Retina (tissue), 1 donor: ENCODE data around the gene SGIP1.
"Not testable (repeated sequence)": the region's sequence is repeated elsewhere in the genome, so short reads cannot be mapped to it uniquely, and the experiment has no call there.

Experiments
- DNase-seq: peaks from one replicate; pipeline ENCODE4 v3.0.0-alpha.2; 2016

SGIP1 gene

DNA sequence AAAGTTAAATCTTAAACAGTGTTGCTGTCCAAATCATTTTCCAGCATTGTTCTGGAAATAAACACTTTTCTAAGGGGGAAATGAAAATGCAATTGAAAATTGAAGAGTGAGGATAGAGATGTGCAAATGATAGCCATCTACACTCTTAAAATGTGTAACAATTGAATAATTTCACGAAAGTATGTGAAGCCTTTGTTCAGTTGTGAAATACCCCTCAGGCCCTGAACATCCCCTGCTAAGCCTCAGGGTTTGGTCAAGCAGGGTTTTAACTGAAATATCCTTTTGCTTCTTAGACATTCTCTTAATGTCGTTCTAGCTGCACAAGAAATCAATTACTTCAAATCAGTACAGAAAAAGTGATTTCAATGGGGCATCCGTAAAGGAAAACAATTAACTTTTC, 152.5 kb downstream of the SGIP1 start:
- DNase-seq: no peak

DNA sequence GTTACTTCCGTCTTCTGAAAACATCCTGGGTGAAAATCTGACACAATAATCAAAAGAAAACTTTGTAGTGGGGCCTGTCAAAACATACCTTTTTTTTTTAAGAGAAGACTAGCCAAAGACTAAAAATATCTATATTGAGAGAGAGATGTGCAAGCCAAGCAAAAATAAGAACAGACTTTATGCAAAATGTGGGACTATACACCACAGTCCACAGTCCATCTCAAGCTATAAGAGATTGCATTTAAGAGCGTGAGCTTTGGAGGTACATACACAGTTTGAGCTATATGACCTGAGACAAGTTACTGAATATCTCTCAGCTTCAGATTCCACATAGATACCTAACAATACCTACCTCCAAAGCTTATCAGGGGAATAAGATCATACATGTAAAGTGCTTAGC, 153.4 kb downstream of the SGIP1 start:
- DNase-seq: no peak

DNA sequence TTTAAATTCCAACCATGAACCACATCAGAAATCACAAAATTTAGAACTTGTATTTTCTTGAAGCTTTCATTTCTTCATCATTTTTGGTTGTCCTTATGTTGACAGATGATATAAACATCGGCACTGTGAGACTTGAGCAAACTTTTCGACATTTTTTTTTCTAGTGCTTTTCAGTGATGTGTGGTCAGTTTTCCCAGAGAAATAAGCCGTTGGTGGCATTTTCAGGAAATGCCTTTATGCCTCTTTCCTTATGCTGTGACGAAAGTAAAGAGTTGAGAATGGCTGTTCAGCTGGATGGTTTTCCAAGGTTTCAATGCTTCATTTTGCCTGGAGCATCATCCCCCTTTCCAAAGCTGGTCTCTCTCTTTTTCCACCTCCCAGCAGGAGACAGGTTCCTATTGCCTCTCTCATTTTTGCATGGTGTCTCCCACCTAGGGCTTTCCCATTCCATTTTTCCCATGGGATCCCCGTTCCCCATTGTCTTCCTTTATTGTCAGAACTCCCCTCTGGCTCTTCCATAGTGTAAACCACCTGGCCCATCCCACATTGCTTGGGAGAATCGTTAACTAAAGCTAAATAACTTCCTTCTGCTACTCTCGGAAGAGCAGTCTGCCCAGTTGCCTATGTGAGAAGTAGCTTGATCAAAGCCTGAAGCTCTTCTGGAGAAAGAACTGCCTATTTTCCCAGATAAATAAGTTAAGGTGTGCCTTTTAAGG, 156.9 kb downstream of the SGIP1 start:
- DNase-seq: no peak

DNA sequence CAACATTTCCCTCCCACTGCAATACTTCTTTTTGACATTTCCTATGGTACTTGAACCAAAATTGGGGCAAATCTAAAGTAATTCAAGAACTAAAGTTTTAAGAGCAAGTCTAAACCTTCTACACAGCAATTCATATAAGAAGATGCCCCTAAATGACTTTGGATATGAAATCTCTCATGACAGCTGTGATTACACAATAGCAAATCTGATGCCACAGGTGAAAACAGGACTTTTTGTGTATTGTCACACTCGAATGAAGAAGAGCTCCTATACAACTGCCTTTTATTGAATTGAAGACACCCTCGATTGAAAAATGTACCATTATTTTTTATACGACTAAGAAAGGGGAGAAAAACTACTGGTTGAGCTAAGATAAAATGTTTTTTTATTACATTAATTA, 158.7 kb downstream of the SGIP1 start:
- no peak for DNase-seq

DNA sequence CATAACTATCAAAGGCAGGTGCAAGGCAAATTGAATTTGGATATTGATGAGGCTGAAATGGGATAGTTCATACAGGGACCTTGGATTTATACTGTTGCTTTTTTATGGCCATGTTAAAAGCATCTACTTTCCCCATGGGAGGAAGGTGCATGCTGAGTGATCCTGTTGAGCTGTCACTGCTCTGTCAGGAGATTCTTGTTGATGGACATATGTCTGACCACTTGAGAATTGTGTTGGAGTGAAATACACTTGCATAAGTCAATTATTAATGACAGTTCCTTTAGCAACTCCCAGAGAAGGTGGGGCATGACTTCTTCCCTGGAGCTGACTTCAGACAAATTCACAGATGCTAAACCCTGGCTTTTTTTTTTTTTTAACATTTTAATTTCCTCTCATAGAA, 159.9 kb downstream of the SGIP1 start:
- peak; percentile 22 for DNase-seq

DNA sequence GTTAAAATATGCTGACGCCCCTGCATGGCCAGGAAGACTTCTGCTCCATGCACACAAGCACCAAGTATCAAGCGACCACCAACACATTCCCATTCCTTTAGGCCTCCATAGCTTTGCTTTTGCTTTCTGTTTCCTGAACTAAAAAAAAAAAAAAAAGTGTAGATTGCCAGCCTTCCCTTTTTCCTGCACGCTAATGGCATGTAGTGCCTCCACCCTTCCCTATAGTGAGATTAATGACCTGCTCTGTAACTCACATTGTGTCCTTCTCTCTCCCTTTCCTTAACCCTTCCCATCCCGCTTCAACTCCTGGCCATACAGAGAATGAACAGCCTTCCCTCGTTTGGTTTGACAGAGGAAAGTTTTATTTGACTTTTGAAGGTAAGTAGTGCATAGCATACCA, 161.2 kb downstream of the SGIP1 start:
- DNase-seq: no peak

DNA sequence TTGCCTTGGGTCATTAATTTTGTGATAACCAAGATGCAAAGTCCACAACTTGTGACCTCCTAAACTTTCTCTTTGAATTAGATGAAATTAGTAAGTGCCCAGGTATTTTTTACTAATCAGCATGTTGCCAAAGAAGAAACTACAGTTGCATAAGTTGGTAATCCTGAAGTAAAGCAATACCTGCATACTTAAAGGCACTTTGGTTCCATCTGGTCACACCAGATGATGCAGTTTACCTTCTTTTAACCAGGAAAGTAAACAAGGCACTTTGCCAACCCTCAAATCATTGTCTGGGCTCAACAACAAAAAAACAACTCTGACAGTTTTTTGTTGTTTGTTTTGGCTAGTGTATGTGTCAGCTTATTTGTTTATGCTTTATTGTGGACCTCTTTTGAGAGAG, 162.8 kb downstream of the SGIP1 start:
- no peak for DNase-seq

DNA sequence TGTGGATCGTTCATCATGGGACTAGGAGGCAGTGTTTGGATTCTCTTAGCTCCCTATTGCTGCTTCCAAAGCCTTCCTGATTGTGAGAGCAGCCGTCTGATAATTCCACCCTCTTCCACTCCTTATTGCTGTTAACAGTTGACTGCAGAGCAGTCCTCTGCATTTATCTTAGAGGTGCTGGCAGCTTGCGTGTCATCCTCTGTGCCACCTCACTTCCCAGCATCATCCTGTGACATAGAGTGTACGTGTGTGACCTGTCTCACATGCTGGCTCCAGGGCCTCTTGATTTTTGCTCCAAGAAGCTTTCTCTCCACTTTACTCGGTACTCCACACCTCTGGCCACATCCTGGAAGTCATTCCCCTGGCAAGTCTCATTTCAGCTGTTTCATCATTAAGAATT, 165.3 kb downstream of the SGIP1 start:
- DNase-seq: no peak

DNA sequence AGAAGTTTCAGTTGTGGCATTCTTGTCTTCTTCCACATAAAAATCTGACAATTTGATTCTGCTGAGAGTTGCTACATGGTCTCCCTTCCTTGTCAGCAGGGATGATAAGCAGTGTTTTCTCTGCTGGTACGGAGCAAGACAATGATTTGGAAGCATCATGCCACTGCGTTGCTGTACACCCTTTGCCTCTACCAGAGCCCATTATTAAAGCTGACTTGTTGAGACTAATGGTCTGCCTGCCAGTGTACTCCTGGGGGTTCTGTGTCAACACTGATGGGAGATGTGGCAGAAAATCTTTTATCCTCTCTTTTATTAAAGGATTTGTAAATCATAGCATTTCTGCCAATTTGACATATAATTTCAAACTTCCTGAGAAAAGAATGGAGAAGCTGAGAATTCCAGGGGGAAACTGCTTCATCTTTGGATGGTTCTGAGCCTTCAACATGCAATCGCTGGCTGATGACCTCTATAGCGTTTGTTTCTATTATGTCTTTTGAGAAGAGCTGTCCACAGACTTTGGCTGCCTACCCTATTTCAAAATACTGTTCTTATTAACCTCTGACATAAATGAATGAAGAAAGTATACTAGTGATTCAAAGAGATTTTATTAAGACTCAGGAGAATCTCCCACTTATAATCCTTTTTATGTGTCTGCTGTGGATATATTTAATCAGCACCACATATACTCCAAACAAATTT, 170.4 kb downstream of the SGIP1 start:
- DNase-seq: no peak

DNA sequence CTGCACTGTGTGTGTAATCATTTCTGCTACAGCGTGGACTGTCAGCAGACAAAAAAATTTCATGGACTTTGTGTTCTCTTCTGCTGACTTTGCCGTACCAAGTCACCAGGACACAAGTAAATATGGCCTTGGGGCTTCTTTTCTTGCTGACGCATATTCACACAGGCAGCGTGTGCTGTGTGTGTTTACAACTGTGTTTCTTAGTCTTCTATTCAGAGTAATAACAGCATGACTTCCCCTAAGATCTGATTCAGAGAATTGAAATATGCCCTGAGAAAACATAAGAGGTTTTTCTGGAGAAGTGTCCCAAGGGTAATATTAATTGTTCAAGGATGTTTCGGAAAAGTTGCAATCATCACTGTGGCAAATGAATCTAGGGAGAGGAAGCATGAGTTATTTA, 171.2 kb downstream of the SGIP1 start:
- no peak for DNase-seq

DNA sequence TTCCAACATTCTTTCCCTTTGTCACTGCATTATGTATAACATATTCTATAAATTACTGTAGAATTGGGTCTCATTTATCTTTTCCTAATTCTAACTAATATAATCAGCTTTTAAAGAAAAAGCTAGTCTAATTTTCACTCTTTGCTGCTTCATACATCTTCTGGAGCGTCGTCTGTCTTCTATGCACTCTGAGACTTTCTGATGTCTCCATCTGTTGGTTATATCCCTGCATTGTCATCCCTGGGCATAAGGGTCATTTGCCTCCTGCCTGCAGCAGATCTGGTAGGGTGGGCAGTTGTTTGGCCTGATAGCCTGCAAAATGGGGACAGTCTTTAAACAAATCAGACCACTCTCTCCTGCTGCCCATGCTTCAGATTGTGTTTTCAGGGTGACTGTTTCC, 177.5 kb downstream of the SGIP1 start:
- DNase-seq: no peak

DNA sequence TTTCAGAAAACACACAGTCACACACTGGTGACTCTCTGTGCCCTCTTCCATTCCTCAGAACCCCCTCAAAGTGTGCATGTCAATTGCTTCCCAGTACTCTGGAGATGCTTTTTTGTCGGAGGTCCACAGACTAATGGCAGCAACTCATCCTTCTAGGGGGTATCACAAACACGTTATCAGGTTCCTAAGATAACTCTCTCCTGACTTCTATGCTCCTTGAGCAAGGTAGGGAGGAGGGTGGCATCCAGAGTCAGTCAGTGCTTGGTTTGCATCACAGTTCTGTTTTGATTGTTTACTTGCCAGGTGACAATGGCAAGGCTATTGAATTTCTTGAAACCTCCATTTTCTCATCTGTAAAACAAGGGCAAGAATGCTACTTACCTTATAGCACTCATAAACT, 178.9 kb downstream of the SGIP1 start:
- DNase-seq: no peak

DNA sequence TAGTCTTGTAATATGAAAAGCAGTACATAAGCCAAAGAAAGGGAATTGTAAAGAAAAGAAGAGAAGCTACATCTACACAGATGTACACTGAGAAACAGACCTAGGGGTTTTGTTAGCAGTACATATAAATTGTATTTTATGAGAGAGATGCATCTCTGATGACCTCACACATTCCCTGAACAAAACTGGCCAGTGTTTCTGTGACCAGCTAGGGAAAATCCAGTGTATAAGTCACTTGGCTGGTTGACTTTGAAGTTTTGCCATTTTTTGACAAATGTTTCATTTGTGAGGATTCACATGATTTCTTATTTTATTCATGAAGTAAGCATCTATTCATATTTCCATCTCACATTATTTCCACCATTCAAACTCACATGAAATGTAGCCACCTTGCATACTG, 190.0 kb downstream of the SGIP1 start:
- DNase-seq: no peak

DNA sequence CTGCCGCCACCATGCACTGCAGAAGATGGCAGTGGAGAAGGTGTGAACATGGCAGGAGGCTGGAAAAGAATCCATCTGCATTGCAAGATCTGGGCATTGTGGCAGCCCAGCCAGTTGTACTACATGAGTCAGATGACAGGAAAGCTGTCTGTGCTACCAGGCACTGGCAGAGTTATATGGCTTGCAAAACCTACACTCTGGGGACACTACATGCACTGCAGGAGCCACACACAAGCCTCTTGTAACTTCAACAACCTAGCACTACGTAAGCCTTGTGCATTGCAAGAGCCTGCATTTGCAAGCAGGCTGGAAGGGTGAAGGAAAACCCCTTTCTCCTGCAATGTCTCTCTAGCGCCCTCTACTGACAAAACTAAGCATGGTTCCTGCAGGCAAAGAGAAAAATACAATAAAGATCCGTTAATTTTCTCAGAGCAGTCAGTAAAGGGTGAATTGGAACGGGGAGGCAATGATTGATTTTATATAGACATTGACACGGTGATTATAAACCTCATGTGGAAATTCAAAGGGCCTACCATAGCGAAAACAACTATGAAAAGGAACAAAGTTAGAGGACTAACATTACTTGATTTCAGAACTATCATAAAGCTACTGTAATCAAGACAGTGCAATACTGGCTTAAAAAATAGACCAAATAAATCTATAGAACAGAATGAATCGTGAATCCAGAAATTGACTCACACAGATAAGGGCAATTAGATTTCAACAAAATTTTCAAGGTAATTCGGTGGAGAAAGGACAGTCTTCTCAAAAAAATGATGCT, 192.1 kb downstream of the SGIP1 start:
- DNase-seq: peak; percentile 59

DNA sequence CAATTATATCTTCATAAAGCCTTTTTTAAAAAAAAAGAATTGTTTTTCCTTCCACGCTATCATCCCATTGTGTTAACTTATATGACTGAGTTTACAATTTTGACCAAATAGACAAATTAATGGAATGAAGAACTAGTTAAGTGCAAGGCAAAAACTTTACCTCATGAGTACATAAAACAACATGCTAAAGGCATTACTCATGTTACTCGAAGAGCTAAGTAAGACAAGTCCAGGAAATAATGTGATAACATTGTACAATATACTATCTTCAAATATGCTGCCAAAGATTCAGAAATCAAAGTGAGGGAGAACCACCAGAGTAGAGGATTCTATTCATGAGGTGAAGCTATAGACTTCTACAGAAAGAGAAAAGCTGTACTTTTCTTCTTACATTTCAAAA, 194.1 kb downstream of the SGIP1 start:
- DNase-seq: no peak

DNA sequence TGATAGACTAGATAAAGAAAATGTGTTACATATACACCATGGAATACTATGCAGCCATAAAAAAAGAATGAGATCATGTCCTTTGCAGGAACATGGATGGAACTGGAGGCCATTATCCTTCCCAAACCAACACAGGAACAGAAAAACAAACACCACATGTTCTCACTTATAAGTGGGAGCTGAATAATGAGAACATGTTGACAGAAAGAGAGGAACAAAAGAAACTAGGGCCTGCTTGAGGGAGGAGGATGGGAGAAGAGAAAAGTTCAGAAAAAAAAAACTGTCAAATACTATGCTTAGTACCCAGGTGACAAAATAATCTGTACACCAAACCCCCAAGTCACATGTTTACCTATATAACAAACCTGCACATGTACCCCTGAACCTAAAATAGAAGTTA, 194.8 kb downstream of the SGIP1 start:
- not testable (repeated sequence) for DNase-seq

DNA sequence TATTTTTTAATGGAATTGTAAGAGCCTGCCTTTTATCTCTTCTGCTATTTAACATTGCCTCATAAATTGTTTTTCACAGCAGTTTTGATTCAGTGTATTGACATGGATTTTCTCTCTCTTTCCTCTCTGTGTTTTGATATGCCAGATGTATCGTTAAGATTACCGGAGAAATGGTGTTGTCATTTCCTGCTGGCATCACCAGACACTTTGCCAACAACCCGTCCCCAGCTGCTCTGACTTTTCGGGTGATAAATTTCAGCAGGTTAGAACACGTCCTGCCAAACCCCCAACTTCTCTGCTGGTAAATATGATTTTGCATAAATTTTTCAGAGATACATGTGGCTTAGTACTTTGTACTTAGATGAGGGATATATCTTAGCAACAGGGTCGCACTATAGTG, 195.2 kb downstream of the SGIP1 start:
- no peak for DNase-seq

DNA sequence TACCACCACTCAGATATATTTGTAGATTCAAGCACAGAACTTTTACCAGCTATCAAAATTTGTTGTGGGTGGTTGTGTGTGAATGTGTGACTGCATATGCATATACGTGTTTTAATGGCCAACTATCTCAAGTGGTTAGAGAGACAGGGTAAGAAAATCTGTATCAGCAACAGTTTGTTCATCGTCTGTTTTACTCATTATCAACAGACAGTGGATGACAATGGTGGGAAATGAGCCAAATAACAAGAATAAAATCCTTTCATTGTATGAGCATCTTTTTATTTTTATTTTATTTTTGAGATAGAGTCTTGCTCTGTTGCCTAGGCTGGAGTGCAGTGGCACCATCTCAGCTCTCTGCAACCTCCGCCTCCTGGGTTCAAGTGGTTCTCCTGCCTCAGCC, 195.6 kb downstream of the SGIP1 start:
- DNase-seq: no peak

DNA sequence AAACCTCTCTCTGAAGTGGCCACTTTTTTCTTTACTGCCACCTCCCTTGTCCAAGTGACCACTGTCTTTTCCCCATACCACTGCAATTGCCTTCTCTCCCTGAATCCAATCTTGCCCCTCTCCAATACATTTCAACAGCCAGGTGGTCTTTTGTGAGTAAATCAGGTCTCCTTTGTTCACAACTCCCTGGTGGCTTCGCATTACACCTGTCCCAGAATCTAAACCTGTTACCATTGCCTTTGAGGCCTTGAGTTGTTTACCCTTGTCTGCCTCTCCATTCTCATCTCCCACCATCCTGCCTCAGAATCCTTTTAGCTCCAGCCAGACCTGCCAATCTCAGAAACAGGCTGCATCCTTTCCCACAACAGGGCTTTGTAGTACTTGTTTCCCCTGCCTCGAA, 196.5 kb downstream of the SGIP1 start:
- DNase-seq: no peak

DNA sequence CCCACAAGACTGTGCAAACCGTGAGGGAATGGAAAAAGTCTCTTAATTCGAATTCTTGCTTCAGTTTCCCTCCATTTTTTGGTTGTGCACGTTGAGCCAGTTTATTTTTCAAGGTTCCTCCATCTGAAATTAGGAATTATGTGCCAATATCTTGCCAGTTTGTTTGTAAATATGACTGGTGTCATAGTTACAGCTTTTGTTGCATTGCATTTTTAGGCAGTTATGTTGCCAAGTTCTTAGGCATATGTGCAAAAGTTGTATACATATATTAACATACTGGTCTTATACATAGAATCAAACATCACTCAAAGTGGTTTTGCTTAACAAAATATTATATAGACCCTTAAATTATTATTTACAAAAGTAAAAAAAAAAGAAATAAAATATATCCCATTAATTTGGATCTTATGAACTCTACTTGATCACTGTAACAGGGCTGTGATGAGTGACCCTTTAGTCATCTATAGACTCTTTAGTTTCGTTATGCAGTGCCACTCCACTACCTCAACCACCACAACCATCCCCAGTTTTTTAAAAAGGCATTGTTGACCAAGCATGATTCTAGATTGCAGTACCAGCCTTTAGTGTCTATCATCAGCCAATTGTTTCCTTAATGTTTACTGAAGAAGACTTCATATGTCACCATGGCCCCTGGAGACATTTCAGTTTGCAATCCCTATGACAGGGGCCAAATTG, 197.4 kb downstream of the SGIP1 start:
- DNase-seq: no peak

DNA sequence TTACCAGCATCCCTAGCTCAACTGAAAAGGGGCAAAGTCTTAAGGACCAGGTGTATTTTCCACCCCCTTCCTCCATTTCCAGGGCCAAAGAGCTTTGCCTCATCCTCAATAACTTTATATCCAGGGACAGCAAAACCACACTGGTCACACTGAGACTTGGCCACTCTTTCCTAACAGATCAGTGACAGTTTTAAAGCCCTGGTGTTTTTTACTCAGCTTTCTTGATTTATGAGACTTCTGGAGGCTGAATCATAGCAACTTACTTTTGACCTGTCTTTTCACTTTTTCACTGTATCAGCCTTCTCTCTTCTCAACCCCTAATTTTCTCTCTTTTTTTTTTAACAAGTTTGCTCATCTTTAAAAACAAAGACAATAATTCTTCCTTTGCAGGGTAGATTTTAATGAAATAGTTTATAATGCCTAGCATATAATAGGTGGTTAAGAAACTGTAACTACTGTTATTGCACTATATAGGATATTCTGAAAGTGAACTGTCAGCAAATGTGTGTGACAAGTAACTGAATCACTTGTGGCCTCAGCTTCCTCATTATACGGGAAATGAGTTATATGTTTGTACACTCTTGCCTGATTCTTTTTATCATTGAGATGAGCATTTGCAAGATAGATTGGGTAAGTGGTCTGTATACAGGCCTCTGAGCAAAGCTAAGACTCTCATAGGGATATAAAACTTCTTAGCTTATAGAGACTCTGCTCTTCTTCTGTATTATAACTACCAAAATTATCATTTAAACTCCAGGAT, 198.6 kb downstream of the SGIP1 start:
- DNase-seq: no peak

DNA sequence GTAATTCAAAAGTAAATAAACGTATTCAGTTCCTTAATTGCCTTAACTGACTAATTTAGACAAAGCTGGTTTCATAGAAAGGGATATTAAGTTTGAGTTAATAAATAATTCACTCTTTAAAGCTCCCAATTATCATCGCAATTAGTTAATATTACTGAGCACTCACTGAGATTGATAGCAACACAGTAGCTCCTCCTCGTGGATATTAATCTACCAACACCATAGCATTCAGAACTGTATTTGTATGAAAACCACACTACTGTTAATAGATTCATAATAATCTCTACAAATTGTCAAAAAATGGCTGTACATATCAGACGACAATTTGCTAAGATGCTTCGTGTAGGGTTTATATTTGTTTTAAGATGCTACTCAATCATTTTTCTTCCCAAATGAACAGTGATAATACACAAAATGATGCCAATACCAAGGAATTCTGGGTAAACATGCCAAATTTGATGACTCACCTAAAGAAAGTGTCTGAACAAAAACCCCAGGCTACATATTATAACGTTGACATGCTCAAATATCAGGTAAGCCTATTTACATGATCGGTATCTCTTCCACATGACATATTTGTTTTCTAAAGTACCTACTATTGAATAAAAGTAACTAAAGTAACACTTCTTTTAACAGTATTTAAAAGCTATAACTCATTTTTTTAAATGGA, 199.5 kb downstream of the SGIP1 start:
- no peak for DNase-seq
